ENCODE measurements around the gene LIMA1.

GRCh38 chr12:50213439-50213838, 69.9 kb downstream of the LIMA1 start:
- TF ChIP-seq POLR2A (IDR thresholded peaks at IDR 0.05) = no peak
- TF ChIP-seq CTCF (IDR thresholded peaks at IDR 0.05) = no peak
- TF ChIP-seq EP300 (IDR thresholded peaks at IDR 0.05; ENCODE audit: low read depth) = no peak
- no peak for TF ChIP-seq POLR2AphosphoS5 (IDR thresholded peaks at IDR 0.05)

Data from transverse colon (tissue), 4 donors.